Measurements from ENCODE around the gene TFDP1.

DNA sequence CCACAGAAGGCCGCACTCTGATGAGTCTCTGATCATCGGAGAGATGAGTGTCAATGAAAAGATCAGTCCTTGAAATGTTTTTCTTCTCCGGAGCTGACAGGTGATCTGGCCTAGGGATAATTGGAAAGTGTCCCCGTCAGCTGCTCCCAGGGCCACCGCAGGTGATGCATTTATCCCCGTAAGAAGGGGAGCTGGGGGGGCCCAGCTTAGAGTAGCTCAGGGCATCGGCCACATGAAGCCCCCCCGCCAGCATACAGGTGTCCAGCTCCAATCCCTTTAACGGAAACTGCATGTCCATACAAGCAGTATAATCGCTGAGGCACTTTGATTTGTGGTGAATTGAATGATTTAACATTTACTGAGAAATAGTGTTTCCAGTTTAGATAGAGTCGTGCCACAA is 45.7 kb downstream of the TFDP1 start:
- TF ChIP-seq POLR2AphosphoS5 (IDR thresholded peaks at IDR 0.05) (no peak), POLR2A (IDR thresholded peaks at IDR 0.05) (no peak)
- TF ChIP-seq, protein P1, sequence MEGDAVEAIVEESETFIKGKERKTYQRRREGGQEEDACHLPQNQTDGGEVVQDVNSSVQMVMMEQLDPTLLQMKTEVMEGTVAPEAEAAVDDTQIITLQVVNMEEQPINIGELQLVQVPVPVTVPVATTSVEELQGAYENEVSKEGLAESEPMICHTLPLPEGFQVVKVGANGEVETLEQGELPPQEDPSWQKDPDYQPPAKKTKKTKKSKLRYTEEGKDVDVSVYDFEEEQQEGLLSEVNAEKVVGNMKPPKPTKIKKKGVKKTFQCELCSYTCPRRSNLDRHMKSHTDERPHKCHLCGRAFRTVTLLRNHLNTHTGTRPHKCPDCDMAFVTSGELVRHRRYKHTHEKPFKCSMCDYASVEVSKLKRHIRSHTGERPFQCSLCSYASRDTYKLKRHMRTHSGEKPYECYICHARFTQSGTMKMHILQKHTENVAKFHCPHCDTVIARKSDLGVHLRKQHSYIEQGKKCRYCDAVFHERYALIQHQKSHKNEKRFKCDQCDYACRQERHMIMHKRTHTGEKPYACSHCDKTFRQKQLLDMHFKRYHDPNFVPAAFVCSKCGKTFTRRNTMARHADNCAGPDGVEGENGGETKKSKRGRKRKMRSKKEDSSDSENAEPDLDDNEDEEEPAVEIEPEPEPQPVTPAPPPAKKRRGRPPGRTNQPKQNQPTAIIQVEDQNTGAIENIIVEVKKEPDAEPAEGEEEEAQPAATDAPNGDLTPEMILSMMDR (IDR thresholded peaks at IDR 0.05) = no peak

Measured in transverse colon (tissue), 4 donors.